Measurements from ENCODE around the gene WAS. TPM values are rescaled to one million over a fixed set of nuclear protein-coding genes. Genes with fewer than 3 reads are reported as not detected.
"Not testable (repeated sequence)": the region's sequence is repeated elsewhere in the genome, so short reads cannot be mapped to it uniquely, and the experiment has no call there.

Gene WAS
- polyA plus RNA-seq, 4 donors, result 2.5 to 4.3 (median 3.4) TPM

GRCh38 chrX:48682795-48683194 lies 804 bp upstream of the WAS start:
- not testable (repeated sequence) for DNase-seq (ENCODE audit: low read depth in 4 of 4, low spot score in 3 of 4)

GRCh38 chrX:48684134-48684533 lies 535 bp downstream of the WAS start:
- no peak for DNase-seq (ENCODE audit: low read depth in 4 of 4, low spot score in 3 of 4)

- DNase-seq (ENCODE audit: low read depth in 4 of 4, low spot score in 3 of 4), result no peak
Measured at GRCh38 chrX:48685416-48685815, 1.8 kb downstream of the WAS start.

DNA sequence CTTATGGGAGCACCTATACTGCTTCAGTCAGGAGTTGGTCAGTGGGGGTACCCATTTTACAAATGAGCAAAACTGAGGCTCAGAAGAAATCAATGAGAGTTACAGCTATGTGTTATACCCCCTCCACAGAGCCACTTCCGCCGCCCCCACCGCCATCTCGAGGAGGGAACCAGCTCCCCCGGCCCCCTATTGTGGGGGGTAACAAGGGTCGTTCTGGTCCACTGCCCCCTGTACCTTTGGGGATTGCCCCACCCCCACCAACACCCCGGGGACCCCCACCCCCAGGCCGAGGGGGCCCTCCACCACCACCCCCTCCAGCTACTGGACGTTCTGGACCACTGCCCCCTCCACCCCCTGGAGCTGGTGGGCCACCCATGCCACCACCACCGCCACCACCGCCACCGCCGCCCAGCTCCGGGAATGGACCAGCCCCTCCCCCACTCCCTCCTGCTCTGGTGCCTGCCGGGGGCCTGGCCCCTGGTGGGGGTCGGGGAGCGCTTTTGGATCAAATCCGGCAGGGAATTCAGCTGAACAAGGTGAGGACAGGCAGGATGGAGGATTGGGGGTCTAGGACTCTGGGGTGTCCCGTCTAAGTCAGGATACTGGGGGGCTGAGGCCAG lies 5.0 kb downstream of the WAS start:
- DNase-seq (ENCODE audit: low read depth in 4 of 4, low spot score in 3 of 4), result no peak

GRCh38 chrX:48689208-48689920 lies 5.8 kb downstream of the WAS start:
- DNase-seq (ENCODE audit: low read depth in 4 of 4, low spot score in 3 of 4), result no peak

DNA sequence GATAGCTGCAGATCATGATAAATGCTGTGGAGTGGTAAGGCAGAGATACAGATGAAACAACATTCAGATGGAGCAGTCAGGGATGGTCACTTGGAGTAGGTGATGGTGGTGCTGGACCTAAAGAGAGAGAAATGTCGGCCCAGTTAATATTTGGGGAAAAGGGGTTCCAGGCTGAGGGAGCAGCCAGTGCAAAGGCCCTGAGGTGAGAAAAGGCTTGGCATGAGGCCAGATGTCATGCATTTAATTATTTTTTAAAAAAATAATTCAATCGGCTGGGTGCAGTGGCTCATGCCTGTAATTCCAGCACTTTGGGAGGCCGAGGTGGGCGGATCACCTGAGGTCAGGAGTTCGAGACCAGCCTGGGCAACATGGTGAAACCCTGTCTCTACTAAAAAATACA lies 8.1 kb downstream of the WAS start:
- DNase-seq (ENCODE audit: low read depth in 4 of 4, low spot score in 3 of 4), result not testable (repeated sequence)

DNA sequence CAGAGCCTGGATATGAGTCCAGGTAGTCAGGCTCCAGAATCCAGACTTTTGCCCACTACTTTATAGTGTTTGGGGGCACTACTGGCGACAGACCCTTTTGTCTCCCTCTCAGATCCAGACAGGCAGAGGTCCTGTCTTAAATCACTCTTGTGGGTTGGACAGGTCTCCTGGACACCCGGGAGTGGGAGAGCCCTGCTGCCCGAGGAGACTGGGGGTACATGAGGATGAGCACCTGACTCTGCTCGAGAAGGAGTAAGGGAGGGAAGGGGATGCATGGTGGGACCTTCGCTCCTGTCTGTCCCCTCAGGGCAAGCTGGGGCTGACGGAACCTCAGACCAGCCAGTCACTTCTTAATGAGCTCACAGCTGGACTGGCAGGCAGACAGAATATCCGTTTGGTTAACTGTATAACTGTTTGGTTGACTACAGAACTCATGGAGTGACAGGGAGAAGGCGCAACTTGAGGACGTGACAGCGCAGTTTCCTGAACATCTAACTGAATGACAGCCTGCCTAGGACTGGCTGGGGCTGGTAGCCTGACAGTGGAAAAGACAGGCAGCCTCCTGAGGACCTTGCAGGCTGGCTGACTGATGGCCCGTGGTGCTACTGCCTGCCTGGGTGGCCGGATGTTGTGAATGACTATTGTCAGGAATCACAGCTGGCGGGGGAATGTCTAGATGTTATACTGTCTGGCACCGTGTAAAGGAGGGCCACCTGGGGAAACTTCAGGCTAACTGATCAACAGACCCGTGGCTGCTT lies 11.4 kb downstream of the WAS start:
- DNase-seq (ENCODE audit: low read depth in 4 of 4, low spot score in 3 of 4), result no peak

GRCh38 chrX:48695534-48695896 lies 11.9 kb downstream of the WAS start:
- DNase-seq (ENCODE audit: low read depth in 4 of 4, low spot score in 3 of 4), result no peak

DNA sequence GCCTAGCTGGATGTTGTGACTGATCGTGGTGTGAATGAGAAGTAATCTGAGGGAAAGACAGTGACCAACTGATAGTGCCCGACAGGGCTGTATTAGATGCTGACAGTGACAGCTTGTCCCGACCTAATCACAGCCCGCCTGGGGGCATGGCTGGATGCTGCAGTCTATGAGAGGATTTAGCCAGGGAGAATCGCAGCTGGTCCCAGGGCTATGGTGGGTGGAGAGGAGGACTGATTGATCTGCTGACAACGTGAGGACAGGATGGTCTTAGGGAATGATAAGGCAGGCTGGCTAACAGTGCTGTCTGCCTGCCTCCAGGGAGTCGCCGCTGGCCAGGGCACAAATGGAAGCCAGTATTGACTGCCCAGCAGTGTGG lies 12.3 kb downstream of the WAS start:
- DNase-seq (ENCODE audit: low read depth in 4 of 4, low spot score in 3 of 4), result no peak

DNA sequence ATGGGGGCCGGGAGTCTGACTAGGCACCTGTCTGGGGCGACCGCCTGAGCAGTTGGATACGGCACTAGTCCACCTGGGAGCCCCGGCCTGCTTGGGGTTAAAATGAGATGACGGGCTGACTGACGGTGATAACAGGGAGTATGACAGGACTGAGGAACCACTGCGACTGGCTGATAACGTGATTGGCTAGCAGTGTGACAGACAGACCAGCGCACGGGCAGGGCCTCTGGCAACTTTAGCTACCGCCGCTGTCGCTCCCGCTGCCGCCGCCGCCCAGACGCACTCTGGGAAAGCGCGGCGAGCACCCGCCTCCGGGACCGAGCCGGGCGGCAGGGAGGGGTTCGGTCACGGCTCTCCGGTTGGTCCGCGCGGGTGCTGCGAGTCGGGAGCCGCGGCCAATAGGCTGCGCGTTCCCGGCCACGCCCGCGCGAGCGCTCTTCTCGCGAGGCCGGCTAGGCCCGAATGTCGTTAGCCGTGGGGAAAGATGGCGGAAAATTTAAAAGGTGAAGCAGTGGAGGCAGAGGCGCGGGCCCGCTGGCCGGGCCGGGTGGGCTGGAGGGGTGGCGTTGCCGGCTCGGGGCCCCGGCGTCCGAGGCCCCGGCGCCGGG lies 12.8 kb downstream of the WAS start, which contains the start of gene SUV39H1:
Gene SUV39H1 (plus strand): TSS at position 434 of the 608 bp plus-strand sequence. CDS start 51 bp downstream, at position 485.
- DNase-seq (ENCODE audit: low read depth in 4 of 4, low spot score in 3 of 4), result peak; percentile 59 to 72 (median 70)

- DNase-seq (ENCODE audit: low read depth in 4 of 4, low spot score in 3 of 4), result no peak
Measured at GRCh38 chrX:48696909-48697727, 13.5 kb downstream of the WAS start.

- DNase-seq (ENCODE audit: low read depth in 4 of 4, low spot score in 3 of 4), result no peak
Measured at GRCh38 chrX:48698306-48698705, 14.7 kb downstream of the WAS start.

DNA sequence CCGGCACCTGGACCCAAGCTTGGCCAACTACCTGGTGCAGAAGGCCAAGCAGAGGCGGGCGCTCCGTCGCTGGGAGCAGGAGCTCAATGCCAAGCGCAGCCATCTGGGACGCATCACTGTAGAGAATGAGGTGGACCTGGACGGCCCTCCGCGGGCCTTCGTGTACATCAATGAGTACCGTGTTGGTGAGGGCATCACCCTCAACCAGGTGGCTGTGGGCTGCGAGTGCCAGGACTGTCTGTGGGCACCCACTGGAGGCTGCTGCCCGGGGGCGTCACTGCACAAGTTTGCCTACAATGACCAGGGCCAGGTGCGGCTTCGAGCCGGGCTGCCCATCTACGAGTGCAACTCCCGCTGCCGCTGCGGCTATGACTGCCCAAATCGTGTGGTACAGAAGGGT lies 16.6 kb downstream of the WAS start:
- DNase-seq (ENCODE audit: low read depth in 4 of 4, low spot score in 3 of 4), result no peak

DNA sequence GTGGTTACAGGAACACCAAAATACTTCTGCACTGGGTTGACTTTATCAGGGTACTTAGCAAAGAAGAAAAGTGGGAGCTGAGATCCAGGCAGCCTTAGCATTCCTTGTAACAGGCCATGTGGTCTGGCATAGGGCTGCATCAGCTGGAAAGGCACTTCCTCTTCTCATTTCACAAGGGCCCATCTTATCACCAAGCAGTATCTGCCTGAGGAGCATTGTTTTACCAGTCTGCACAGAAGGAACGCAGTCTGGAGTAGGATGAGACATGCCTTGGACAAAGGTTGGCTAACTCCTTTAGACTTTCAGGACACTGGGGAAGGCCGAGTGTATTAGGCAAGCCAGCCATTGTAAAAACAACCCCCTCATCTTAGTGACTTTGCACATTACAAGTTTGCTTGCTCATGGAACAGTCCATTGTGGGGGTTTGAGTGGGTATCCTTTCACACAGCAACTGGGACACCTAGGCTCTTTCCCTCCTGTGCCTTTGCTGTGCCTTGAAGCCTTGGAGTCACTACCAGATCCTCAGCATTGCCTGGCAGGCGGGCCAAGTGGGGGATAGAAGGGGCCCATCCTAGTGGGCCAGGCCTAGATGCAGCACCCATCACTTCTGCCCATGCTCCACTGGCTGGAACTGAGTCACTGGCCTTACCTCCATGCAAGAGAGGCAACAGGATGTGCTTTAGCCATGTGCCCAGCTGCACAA lies 17.5 kb downstream of the WAS start:
- no peak for DNase-seq (ENCODE audit: low read depth in 4 of 4, low spot score in 3 of 4)

DNA sequence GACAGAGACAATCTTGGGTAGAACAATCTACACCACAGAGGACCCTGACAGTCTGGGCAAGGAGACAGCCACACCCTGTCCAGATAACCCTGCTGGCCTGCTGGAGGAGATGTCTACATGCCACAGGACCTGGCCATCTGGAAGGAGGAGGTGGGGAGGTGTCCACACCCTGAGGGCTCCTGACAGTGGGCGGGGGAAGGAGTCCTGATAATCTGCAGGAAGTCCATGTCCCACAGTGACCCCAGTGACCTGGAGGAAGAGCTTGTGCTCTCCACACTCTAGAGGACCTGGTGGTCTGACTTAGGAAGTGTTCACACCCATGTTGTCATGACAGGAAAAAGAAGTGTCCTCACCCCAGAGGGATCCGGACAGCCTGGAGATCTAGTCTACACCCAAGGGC lies 18.4 kb downstream of the WAS start:
- DNase-seq (ENCODE audit: low read depth in 4 of 4, low spot score in 3 of 4), result no peak

DNA sequence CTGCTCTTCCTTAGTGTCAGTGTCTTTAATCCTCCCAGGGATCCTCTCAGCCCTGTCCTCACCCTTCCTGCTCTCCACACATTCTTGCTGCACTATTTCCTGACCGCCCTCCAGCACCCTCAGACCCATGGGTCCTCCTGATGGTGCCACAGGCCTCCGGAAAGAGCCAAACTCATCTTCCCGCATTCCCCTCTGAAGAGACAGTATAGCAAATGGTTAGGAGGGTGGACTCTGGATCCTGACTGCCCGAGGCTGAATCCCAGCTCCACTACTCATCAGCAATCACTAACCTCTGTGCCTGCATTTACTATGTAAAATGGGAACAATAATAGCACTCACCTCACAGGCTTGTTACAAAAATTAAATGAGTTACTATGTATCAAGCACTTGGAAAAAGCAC lies 19.1 kb downstream of the WAS start:
- no peak for DNase-seq (ENCODE audit: low read depth in 4 of 4, low spot score in 3 of 4)

GRCh38 chrX:48703228-48703627 lies 19.6 kb downstream of the WAS start:
- DNase-seq (ENCODE audit: low read depth in 4 of 4, low spot score in 3 of 4), result no peak

DNA sequence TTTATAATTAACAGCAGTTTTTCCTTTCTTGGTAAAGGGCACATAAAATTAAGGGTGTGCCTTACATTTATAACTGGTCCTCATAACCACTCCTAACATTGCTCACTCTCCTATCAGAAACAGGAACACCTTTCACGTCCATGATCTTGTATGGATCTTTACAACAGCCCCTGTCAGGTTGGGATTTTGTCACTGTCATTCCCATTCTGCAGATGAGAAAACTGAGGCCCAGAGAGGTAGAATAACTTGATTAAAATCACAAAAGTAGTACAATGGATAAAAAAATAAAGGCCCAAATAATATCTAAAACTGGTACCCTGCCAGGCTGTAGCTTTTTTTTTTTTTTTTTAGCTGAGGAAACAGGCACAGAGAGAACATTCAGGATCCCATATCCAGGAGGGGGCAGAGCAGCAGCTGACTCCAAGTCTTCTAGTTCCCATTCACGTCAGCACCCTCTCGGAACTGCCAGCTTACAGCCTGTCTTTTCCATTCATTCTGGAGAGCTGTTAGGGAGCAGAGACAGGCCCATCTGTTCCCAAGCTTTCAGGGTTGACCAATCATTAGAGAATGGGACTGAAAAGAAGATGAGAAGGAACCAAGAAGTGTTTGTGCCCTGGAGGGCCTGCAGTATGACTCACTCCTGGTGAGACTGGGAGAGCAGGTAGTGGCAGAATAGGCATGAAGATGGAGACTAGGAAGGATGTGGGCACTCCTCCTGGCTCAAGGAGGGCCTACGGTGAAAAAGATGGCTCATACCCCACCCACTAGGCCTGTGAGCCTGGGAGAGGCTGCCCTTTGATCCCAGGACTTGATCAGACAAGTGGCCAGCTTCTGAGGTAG lies 20.3 kb downstream of the WAS start:
- DNase-seq (ENCODE audit: low read depth in 4 of 4, low spot score in 3 of 4), result no peak

DNA sequence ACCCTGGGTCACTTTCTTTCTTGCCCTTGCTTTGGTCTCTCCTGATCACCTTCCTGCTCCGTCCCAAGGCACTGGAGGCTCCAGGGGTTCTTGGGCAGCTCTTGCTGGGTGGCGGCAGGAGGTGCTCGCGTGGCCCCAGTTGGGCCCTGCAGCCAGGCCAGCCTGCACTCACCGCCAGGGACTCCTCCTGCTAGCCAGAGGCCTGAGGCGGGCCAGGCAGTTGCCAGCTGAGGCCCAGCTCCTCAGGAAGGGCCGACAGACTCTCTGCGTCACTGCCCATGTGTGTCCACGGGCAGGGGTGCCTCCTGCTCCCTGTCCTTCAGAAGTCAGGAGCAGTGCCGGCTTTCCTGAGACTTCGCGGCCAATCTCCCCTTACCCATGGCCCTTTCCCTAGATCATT lies 22.3 kb downstream of the WAS start:
- DNase-seq (ENCODE audit: low read depth in 4 of 4, low spot score in 3 of 4), result no peak

Data from right renal pelvis (tissue), 4 donors.